Muscle of arm (tissue), 14 donors: Measurements from ENCODE around the gene ASTE1. TPM values are rescaled to one million over a fixed set of nuclear protein-coding genes. Genes with fewer than 3 reads are reported as not detected.
"Not testable (repeated sequence)": the region's sequence is repeated elsewhere in the genome, so short reads cannot be mapped to it uniquely, and the experiment has no call there.

Experiments used
- DNase-seq: peaks from one replicate; pipeline ENCODE4 v3.0.0-alpha.2; 2013
- long read RNA-seq, 11 donors: transcript quantifications; one replicate each; lab custom pipeline, GENCODE V29; 2026
- polyA plus RNA-seq, 12 donors: library from polyadenylated mRNA; unstranded; fragments of 120-200 nt; gene quantifications; one replicate each; pipeline ENCODE4 v1.2.1, GENCODE V29; 2013; ENCODE audit not compliant: insufficient read length in 12 of 12

Gene ASTE1
- 10 to 100 TPM in 1 of 12 donors, 1 to 10 TPM in 10, not detected in 1; 6.3 to 10.2 (median 7.0) TPM for polyA plus RNA-seq
- long read RNA-seq, donor 1, partial matches to known transcripts = 11 of 11 reads
- long read RNA-seq, donor 1, other reads (novel, unspliced or antisense) = 0 of 11 reads
- long read RNA-seq, donor 2 = 0 reads
- long read RNA-seq, donor 3 = 0 reads
- long read RNA-seq, donor 4 = 0 reads
- long read RNA-seq, donor 5, partial matches to known transcripts = 12 of 14 reads
- long read RNA-seq, donor 5, other reads (novel, unspliced or antisense) = 0 of 14 reads
- long read RNA-seq, donor 6, partial matches to known transcripts = 0 of 2 reads
- long read RNA-seq, donor 6, other reads (novel, unspliced or antisense) = 0 of 2 reads
- long read RNA-seq, donor 7, partial matches to known transcripts = 6 of 6 reads
- long read RNA-seq, donor 7, other reads (novel, unspliced or antisense) = 0 of 6 reads
- long read RNA-seq, donor 8, partial matches to known transcripts = 0 of 2 reads
- long read RNA-seq, donor 8, other reads (novel, unspliced or antisense) = 0 of 2 reads
- long read RNA-seq, donor 9, partial matches to known transcripts = 0 of 1 reads
- long read RNA-seq, donor 9, other reads (novel, unspliced or antisense) = 0 of 1 reads
- long read RNA-seq, donor 10 = 0 reads
- long read RNA-seq, donor 11 = 0 reads

- DNase-seq = peak; percentile 91
These were observed at the start of gene ASTE1, which contains the start of gene NEK11 for GRCh38 chr3:131026321-131027151. ASTE1 (minus strand) TSS chr3:131026825; CDS start chr3:131025306, 1,519 bp downstream. NEK11 (plus strand) TSS chr3:131026877; CDS start chr3:131029709, 2,832 bp downstream.

- DNase-seq = no peak
These were observed 49.2 kb upstream of the ASTE1 start for GRCh38 chr3:131075632-131076328.

GRCh38 chr3:131072845-131073244, 46.2 kb upstream of the ASTE1 start:
- DNase-seq = peak; percentile 20

GRCh38 chr3:131072099-131072559, 45.5 kb upstream of the ASTE1 start:
- no peak for DNase-seq

GRCh38 chr3:131067983-131068382, 41.4 kb upstream of the ASTE1 start:
- no peak for DNase-seq

- DNase-seq = no peak
These were observed 26.6 kb upstream of the ASTE1 start for GRCh38 chr3:131053043-131053859.

GRCh38 chr3:131050001-131050400, 23.4 kb upstream of the ASTE1 start:
- DNase-seq = no peak

GRCh38 chr3:131048030-131048429, 21.4 kb upstream of the ASTE1 start:
- no peak for DNase-seq

- DNase-seq = no peak
These were observed 21.0 kb upstream of the ASTE1 start for GRCh38 chr3:131047582-131047981.

GRCh38 chr3:131042271-131042985, 15.8 kb upstream of the ASTE1 start:
- DNase-seq = not testable (repeated sequence)

- no peak for DNase-seq
These were observed 11.7 kb upstream of the ASTE1 start for GRCh38 chr3:131038326-131038725.

- no peak for DNase-seq
These were observed 10.4 kb upstream of the ASTE1 start for GRCh38 chr3:131036986-131037385.

- no peak for DNase-seq
These were observed 9.7 kb upstream of the ASTE1 start for GRCh38 chr3:131036200-131036816.

- DNase-seq = peak; percentile 39
These were observed 7.0 kb upstream of the ASTE1 start for GRCh38 chr3:131033480-131034080.

GRCh38 chr3:131031660-131032059, 5.0 kb upstream of the ASTE1 start:
- no peak for DNase-seq

GRCh38 chr3:131028844-131029243, 2.2 kb upstream of the ASTE1 start:
- no peak for DNase-seq

- no peak for DNase-seq
These were observed 1.1 kb downstream of the ASTE1 start for GRCh38 chr3:131025539-131025938.

- no peak for DNase-seq
These were observed 6.4 kb downstream of the ASTE1 start for GRCh38 chr3:131020122-131020693.
